WTC11 (cell line): ENCODE measurements around the gene PI4K2B.
"Not testable (repeated sequence)": the region's sequence is repeated elsewhere in the genome, so short reads cannot be mapped to it uniquely, and the experiment has no call there.

ENCODE experiments used
- CTCF ChIP-seq: fragments of 200-600 bp; IDR thresholded peaks from 2 replicates; pipeline ENCODE4 v1.8.0; 2022; ENCODE audit warnings: antibody characterized with exemption
- ESRRA ChIP-seq: sonication (generic); formaldehyde crosslinking; IDR thresholded peaks from 2 replicates; pipeline ENCODE4 v1.8.1; 2022; ENCODE audit warnings: mild to moderate bottlenecking, missing genetic modification reagents, borderline replicate concordance
- FOXP4 ChIP-seq: sonication (generic); formaldehyde crosslinking; IDR thresholded peaks from 2 replicates; pipeline ENCODE4 v1.8.0; 2022; ENCODE audit warnings: mild to moderate bottlenecking, missing genetic modification reagents
- GTF2I ChIP-seq: fragments of 250-450 bp; sonication (Bioruptor Pico); conservative IDR thresholded peaks from 2 replicates; pipeline ENCODE4 v1.4.0; 2021; ENCODE audit warnings: mild to moderate bottlenecking
- HMGXB4 ChIP-seq: sonication (generic); formaldehyde crosslinking; IDR thresholded peaks from 2 replicates; pipeline ENCODE4 v1.8.1; 2023; ENCODE audit warnings: mild to moderate bottlenecking, moderate library complexity, missing genetic modification reagents
- IRF2 ChIP-seq: sonication (generic); formaldehyde crosslinking; IDR thresholded peaks from 2 replicates; pipeline ENCODE4 v1.8.0; 2022; ENCODE audit warnings: low read depth, missing genetic modification reagents, borderline replicate concordance
- MLX ChIP-seq: sonication (generic); formaldehyde crosslinking; IDR thresholded peaks from 2 replicates; pipeline ENCODE4 v1.8.1; 2023; ENCODE audit warnings: mild to moderate bottlenecking, missing genetic modification reagents, moderate library complexity
- NR3C1 ChIP-seq: sonication (generic); formaldehyde crosslinking; conservative IDR thresholded peaks from 2 replicates; pipeline ENCODE4 v1.8.1; 2023; ENCODE audit warnings: low read depth, mild to moderate bottlenecking, missing genetic modification reagents
- RELA ChIP-seq: sonication (generic); formaldehyde crosslinking; IDR thresholded peaks from 2 replicates; pipeline ENCODE4 v1.8.1; 2022; ENCODE audit warnings: missing genetic modification reagents, mild to moderate bottlenecking, borderline replicate concordance
- ZBTB43 ChIP-seq: sonication (generic); formaldehyde crosslinking; IDR thresholded peaks from 2 replicates; pipeline ENCODE4 v1.8.1; 2023; ENCODE audit warnings: mild to moderate bottlenecking, missing genetic modification reagents

- TF ChIP-seq MLX (CRISPR knock-in tag); CTCF; IRF2 (CRISPR knock-in tag); RELA (CRISPR knock-in tag); ESRRA (CRISPR knock-in tag); GTF2I (CRISPR knock-in tag); NR3C1; HMGXB4; FOXP4 (CRISPR knock-in tag); ZBTB43 (CRISPR knock-in tag): not testable (repeated sequence)
These were observed 8.4 kb downstream of the PI4K2B start for GRCh38 chr4:25242195-25242594.
